T47D (cell line): ENCODE results near the gene TOR4A.
"Not testable (repeated sequence)": the region's sequence is repeated elsewhere in the genome, so short reads cannot be mapped to it uniquely, and the experiment has no call there.

Experiments
- DNase-seq, 2 experiments: peaks; one replicate each; pipeline versions ENCODE4 v3.0.0 to v3.0.0-alpha.2; 2011 to 2012; ENCODE audit warnings: low read depth in 1 of 2, low spot score in 1 of 2
- JUND ChIP-seq: IDR thresholded peaks from 2 replicates; pipeline ENCODE4 v1.6.1; 2012; ENCODE audit warnings: low read depth
- in situ Hi-C: cut with HindIII; loops from 2 replicates; pipeline ENCODE4 v1.10.0; 2016; ENCODE audit warnings: low sequenced_read_pairs, low pct_unique_long_range_greater_than_20kb

Gene TOR4A

DNA sequence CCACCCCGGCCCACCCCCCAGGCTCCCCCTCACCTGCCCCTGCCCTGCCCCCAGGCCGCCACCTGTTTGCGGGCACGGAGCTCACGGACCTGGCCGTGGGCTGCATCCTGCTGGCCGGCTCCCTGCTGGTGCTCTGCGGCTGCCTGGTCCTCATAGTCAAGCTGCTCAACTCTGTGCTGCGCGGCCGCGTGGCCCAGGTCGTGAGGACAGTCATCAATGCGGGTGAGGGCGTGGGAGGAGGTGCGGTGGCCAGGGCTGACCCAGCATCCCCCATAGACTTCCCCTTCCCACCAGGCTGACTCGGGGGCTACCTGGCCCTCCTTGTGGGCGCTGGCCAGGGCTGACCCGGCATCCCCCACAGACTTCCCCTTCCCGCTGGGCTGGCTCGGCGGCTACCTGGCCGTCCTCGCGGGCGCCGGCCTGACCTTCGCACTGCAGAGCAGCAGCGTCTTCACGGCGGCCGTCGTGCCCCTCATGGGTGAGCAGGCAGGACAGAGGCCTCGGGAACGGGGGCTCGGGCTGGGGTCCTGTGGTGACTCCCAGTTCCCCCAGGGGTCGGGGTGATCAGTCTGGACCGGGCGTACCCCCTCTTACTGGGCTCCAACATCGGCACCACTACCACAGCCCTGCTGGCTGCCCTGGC lies 43.4 kb upstream of the TOR4A start:
- TF ChIP-seq JUND: no peak
- in situ Hi-C loops: no loop called here
- no peak for DNase-seq

- DNase-seq: no peak
- in situ Hi-C loops: no loop called here
- TF ChIP-seq JUND: no peak
Observed at GRCh38 chr9:137234758-137235423, 42.6 kb upstream of the TOR4A start.

DNA sequence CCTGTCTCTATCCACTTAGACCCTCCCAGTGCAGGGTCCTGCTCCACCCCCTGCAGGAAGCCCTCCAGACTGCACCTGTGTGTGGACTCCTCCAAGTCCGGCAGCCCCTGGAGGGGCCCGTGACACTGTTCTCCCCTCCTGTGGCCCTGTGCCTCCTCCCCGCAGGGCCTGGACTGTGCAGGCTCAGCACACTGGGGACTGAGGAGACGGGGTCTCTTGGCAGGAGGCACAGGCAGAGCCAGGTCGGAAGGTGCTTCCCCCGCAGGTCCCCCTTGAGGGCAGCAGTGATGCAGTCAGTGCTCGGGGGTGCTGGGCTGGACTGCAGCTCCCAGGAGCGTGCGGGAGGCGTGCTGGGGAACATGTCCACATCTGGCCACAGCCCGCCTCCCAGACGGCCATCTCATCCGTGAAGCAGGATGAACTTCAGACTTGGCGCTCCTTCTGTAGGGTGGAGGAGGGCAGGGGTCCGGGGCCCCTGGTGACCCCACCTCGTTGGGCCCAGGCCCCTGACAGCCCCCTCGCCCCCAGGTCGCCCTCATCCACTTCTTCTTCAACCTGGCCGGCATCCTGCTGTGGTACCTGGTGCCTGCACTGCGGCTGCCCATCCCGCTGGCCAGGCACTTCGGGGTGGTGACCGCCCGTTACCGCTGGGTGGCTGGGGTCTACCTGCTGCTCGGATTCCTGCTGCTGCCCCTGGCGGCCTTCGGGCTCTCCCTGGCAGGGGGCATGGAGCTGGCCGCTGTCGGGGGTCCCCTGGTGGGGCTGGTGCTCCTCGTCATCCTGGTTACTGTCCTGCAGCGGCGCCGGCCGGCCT lies 41.9 kb upstream of the TOR4A start:
- no peak for DNase-seq
- no peak for TF ChIP-seq JUND
- in situ Hi-C loops: no loop called here

DNA sequence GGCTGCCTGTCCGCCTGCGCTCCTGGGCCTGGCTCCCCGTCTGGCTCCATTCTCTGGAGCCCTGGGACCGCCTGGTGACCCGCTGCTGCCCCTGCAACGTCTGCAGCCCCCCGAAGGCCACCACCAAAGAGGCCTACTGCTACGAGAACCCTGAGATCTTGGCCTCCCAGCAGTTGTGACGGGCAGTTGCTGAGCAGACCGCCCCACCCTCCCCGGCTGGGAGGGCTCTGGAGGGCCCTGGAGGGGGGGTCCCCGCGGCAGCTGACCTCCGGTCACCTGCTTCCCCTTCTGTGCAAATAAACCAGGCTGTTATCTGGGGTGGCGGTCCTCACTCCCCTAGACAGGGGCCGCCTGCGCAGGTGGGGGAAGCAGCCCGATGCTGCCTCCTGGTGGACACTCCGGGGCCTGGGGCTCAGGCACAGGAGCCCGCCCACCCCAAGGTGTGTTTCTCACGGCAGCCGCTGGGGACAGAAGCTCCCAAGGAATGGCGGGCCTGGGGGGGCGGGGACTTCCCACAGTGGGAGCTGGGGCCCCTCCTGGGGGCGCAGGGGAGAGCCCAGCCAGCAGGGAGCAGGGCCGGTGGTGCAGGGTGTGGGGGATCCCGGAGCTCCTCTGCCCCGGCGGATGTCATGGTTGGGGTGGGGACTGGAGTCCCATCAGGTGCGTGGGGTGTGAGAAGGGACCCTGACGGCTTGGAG lies 41.1 kb upstream of the TOR4A start:
- DNase-seq: peak; percentile 90 to 97
- in situ Hi-C loops: no loop called here
- no peak for TF ChIP-seq JUND

- DNase-seq: no peak
- in situ Hi-C loops: no loop called here
- TF ChIP-seq JUND: no peak
Observed at GRCh38 chr9:137236936-137237421, 40.5 kb upstream of the TOR4A start.

DNA sequence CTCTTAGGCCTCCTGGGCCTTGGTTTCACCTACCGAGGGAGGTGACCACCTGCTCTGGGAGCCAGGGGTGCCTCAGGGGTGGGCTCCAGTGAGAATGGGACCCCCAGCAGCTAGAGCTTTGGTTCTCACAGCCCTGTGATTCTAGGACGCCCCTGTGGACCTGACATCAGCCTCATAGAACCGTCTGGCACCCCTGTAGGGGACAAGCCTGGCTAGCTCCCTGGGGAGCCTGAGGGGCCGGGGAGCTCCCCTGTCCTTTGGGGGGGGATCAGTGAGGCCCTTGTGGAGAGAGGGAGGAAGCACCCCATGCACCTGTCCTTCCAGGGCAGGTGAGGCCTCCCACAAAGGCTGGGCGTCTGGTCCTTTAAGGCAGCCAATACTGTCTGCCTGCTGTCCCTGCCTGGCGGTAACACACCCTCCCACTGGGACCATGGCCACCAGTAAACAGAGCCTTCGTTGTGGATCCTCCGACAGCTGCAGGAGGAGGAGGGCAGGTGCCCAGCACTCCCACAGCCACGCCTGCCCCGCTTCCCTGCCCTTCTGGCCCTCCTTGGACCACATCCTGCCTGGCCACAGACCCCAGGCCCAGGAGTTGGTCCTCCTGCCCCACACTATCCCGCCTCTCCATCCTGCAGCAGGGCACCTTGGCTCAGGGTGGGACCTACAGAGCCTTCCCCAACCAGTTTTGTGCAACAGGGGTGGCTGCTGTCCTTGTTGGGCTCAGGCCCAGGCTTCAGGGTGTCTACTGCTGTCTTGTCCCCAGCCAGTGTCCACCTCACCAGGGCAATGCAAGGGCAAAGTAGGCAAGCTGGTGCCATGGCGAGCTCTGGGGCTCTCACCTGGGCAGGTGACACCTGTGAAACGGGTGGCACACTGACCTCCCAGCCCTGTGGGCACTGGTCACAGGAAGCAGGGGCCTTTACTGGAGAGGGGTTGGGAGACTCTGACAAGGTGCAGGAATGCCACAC lies 39.5 kb upstream of the TOR4A start:
- in situ Hi-C loops: no loop called here
- peak; percentile 58 to 85 for DNase-seq
- TF ChIP-seq JUND: no peak

- in situ Hi-C loops, DNase-seq: not testable (repeated sequence)
Observed at GRCh38 chr9:137239541-137240200, 37.9 kb upstream of the TOR4A start.

- TF ChIP-seq JUND: no peak
- DNase-seq: peak in 1 of 2 experiments; percentile 86
Observed at GRCh38 chr9:137240318-137240840, 37.1 kb upstream of the TOR4A start.

DNA sequence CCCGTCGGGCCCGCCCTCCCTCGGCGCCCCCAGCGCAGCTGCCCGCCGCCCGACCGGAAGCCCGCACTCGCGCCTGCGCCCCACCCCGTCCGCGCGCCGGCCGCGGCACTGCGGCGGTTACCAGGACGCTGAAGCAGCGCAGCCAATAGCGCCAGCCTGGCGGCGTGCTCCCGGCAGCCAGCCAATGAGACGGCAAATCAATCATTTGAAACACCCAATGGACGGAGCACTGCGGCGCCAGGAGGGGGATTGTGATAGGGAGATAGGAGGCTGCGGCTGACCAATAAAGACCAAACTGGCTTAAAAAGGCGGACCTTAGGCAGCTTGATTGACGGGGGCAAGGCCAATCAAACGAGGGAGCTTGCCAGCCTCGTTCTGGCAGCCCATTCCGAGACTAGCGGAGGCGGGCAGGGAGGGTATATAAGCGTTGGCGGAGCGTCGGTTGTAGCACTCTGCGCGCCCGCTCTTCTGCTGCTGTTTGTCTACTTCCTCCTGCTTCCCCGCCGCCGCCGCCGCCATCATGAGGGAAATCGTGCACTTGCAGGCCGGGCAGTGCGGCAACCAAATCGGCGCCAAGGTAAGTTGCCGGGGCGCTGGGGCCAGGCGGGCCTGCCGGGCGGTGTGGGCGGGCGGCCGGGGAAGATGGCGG lies 36.6 kb upstream of the TOR4A start, which contains the start of gene TUBB4B:
TUBB4B (plus strand) TSS at position 447 of the 649 bp plus-strand sequence; CDS start at position 521, 74 bp downstream.
- TF ChIP-seq JUND: no peak

More at GRCh38 chr9:137240318-137240840, 37.1 kb upstream of the TOR4A start:
- in situ Hi-C loops: no loop called here

More for the DNA sequence above, 36.6 kb upstream of the TOR4A start, which contains the start of gene TUBB4B:
- DNase-seq: peak; percentile 100
- in situ Hi-C loops: no loop called here
